Measurements from ENCODE around the gene DNASE1L2.

DNASE1L2 gene

GRCh38 chr16:2286550-2286949, 50.3 kb downstream of the DNASE1L2 start:
- Histone ChIP-seq H4K20me1 (ENCODE audit: insufficient read depth, low read length, poor library complexity, severe bottlenecking) (no peaks in the 10 kb centered on the region), H3K4me2 (ENCODE audit: low read depth, low read length, poor library complexity, severe bottlenecking) (no peak overlapping the region), H3K27me3 (ENCODE audit: insufficient read depth, low read length, poor library complexity, severe bottlenecking) (no peaks in the 10 kb centered on the region), H3K9me3 (ENCODE audit: insufficient read depth, low read depth, low read length) (no peaks in the 10 kb centered on the region), H3K79me2 (ENCODE audit: insufficient read depth, low read length) (no peaks in the 10 kb centered on the region), H3K4me3 (ENCODE audit: low read length, poor library complexity, severe bottlenecking) (no peak overlapping the region), H3K36me3 (ENCODE audit: insufficient read depth, low read length) (no peaks in the 10 kb centered on the region), H2AFZ (ENCODE audit: low read length) (no peak overlapping the region), H3F3A (ENCODE audit: low read depth) (no peaks in the 10 kb centered on the region), H3K9me2 (replicated peaks; ENCODE audit: low read depth, low read length) (no peaks in the 10 kb centered on the region), H3K4me1 (ENCODE audit: insufficient read depth, low read length, poor library complexity, severe bottlenecking) (no peaks in the 10 kb centered on the region), H3K9ac (ENCODE audit: low read depth, low read length, poor library complexity, severe bottlenecking) (no peak overlapping the region)
- TF ChIP-seq CTCF (conservative IDR thresholded peaks at IDR 0.05; ENCODE audit: low read length) = no peak
- TF ChIP-seq EZH2phosphoT487 (IDR thresholded peaks at IDR 0.05; ENCODE audit: borderline replicate concordance) = no peak

GRCh38 chr16:2287916-2288547, 51.8 kb downstream of the DNASE1L2 start:
- H3F3A ChIP-seq (ENCODE audit: low read depth) = no peaks in the 10 kb centered on the region
- no peak overlapping the region for H3K9ac ChIP-seq (ENCODE audit: low read depth, low read length, poor library complexity, severe bottlenecking)
- no peaks in the 10 kb centered on the region for H3K36me3 ChIP-seq (ENCODE audit: insufficient read depth, low read length)
- H3K9me2 ChIP-seq (replicated peaks; ENCODE audit: low read depth, low read length) = no peaks in the 10 kb centered on the region
- no peaks in the 10 kb centered on the region for H3K79me2 ChIP-seq (ENCODE audit: insufficient read depth, low read length)
- H2AFZ ChIP-seq (ENCODE audit: low read length) = no peak overlapping the region
- no peak for TF ChIP-seq EZH2phosphoT487 (IDR thresholded peaks at IDR 0.05; ENCODE audit: borderline replicate concordance)
- no peak for TF ChIP-seq CTCF (conservative IDR thresholded peaks at IDR 0.05; ENCODE audit: low read length)
- no peak overlapping the region for H3K4me3 ChIP-seq (ENCODE audit: low read length, poor library complexity, severe bottlenecking)
- H3K4me2 ChIP-seq (ENCODE audit: low read depth, low read length, poor library complexity, severe bottlenecking) = no peak overlapping the region
- H3K9me3 ChIP-seq (ENCODE audit: insufficient read depth, low read depth, low read length) = no peaks in the 10 kb centered on the region
- no peaks in the 10 kb centered on the region for H4K20me1 ChIP-seq (ENCODE audit: insufficient read depth, low read length, poor library complexity, severe bottlenecking)
- no peaks in the 10 kb centered on the region for H3K4me1 ChIP-seq (ENCODE audit: insufficient read depth, low read length, poor library complexity, severe bottlenecking)
- H3K27me3 ChIP-seq (ENCODE audit: insufficient read depth, low read length, poor library complexity, severe bottlenecking) = no peaks in the 10 kb centered on the region
